Measurements from ENCODE around the gene NAV2.
"Not testable (repeated sequence)": the region's sequence is repeated elsewhere in the genome, so short reads cannot be mapped to it uniquely, and the experiment has no call there.

Gene NAV2

DNA sequence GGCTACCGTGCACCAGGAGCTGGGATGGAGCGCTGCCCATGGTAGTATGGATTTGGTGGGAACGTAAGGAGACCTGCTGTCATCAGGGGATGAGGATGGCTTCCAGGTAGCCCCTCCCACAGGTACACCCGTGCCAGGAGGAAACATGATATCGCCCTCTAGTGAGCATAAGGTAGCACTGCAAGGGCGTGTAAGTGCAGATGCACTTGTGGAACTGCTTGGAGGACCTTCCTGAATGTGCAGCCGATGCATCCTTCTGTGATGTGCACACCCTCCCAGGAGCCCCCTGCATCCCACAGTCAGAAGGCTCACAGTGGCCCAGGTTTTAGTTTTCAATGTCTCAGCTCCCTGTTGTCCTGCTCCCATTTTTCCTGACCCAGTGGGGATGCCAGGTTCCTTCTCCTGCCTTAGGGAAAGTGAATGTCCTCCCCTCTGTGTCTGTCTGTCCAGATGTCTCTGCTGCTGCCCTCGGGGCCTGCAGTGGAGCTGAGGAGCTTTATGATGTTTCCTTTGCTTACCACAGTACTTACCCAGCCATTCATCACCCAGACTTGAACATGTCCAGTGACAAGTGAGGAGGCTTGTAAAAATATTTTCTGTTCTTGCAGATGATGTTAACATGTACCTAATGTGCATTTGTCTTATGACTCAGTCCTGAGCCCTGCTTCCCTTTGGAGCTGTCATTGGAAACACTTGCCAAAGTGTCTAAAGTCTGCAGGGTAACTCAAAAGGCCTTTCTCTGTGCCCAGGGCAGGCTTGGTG is 398.5 kb downstream of the NAV2 start:
- peak; percentile 71 for DNase-seq (ENCODE audit: low read depth, low spot score)

DNA sequence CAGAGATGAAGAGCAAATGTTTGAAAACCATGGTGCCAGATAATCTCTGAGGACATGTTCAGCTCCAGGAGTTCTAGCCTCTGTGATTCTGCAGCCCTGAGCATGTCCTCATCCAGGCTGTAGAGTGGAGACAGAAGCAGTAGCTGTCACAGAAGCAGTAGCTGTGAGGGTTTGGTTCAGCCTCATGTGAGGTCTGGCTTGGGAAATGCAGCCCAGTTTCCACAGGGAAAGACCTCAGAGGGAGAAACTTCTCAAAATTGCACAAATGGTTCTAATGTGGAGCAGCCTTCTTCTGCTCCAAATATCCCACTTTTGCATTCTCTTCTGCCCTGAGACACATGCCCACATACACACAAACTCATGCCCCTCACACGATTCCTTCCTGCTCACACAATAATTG is 399.2 kb downstream of the NAV2 start:
- DNase-seq (ENCODE audit: low read depth, low spot score): no peak

DNA sequence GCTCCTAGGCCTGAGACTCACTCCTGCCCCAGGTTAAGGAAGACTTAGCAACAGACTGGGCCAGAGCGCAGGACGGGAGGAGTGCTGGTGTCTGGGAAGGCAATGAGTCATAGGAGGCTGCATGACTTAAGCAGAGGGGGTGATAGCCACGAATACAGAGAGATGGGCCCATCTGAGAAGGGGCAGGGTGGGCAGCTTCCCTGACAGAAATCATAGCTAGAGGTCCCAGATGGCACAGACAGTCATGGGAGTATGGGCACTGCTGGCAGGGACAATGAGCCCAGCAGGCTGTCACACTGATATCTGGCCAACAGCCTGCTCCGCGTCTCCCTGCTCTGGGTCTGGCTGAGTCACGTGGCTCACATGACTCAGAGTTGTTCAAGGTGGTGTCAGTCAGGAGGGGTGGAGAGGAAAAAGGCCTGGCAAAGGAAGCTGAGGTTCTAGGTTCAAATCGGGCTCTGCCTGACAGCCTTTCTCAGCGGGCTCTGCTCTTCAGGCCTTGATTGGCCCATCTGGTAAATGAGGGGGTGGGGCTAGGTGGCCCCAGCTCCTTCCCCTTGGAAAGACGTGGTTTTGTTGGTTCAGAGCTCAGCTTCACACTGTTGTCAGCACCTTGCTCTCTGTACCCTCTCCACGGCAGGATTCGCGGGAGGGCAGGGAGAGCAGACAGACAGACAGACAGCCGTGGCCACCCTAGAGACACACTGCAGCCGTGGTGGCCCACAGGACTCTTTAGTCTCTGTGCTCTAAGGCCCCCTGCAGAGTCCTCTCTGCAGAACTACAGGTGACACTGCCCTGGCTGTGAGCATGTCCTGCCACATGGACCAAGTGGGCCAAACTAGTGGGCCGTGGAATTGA is 399.9 kb downstream of the NAV2 start:
- peak; percentile 95 for DNase-seq (ENCODE audit: low read depth, low spot score)

DNA sequence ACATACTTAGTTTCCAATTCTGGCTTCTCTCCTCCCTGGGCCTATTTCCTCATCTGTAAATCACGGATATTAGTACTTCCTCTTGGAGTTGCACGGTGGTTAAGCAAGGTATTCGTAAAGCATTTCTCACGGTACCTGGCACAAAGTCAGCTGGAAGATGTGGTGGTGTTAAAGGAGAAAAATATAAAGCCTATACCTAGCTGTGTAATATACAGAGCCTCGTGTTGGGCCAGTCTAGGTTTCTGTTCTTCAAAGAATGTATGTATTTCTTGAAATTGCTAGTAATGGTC is 400.5 kb downstream of the NAV2 start:
- peak; percentile 37 for DNase-seq (ENCODE audit: low read depth, low spot score)

DNA sequence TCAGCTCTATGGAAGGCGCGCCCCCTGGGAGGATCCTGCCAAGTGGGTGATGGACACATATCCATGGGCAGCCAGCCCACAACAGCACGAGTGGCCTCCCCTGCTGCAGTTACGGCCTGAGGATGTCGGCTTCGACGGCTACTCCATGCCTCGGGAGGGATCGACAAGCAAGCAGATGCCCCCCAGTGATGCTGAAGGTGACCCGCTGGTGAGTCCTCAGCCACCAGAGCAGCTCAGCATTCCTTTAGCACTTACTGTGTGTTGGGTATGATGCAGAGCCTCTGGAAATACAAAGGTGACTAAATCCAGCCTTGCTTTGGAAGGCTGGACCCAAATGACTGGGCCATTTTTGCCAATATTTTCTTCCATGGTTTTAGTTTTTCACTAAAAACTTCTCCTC is 402.0 kb downstream of the NAV2 start:
- DNase-seq (ENCODE audit: low read depth, low spot score): no peak

DNA sequence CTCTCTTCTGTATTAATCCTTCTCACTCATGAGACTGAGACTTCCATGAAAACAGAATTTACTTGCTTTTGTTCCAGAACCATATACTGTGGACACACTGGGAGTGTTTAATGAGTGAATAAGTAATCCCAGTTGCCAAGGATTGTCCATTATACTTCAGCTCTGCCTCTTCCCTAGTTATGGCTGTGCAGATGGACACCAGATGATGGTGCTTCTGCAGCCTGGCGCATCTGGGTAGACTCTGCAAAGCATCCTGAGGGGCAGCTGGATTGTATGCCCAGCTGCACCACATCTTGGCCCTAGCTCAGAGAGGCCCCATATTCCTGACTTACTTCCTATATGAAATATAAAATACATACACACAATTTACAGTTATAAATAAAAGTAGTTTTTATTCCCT is 404.2 kb downstream of the NAV2 start:
- DNase-seq (ENCODE audit: low read depth, low spot score): no peak

DNA sequence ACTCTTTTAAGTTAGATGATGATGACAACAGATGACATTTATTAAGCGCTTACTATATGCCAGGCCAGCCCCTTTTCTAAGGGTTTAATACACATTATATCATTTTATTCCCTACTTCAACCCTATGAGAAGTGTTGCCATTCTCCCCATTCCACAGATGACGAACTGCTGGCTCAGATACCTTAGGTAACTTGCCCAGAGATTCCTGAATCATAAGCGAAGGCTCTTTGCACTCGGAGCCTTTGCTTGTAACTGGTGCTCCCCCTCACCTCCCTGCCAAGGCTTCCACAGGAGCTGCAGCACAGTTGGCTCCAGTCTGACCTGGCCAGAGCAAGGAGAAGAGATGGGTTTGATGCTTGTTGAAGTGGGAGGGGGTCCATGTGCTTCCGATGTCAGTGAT is 404.7 kb downstream of the NAV2 start:
- DNase-seq (ENCODE audit: low read depth, low spot score): peak; percentile 23

DNA sequence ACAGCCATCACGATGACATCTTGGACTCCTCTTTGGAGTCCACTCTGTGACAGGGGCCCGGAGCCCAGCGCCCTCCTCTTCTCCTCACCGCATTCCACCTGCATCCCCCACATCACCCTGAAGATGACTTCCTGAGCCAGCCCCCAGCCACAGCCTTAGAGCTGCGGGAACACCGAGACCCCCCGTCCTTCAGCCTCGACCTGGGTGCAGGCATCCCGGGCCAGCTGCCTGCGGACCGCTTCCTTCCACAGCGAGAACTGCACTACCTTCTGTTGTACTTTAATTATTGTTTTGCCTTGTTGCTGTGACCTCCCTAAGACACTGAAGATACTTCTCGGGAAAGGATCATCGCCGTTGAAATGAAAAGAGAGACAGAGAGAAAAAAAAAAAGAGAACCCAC is 405.6 kb downstream of the NAV2 start:
- no peak for DNase-seq (ENCODE audit: low read depth, low spot score)

DNA sequence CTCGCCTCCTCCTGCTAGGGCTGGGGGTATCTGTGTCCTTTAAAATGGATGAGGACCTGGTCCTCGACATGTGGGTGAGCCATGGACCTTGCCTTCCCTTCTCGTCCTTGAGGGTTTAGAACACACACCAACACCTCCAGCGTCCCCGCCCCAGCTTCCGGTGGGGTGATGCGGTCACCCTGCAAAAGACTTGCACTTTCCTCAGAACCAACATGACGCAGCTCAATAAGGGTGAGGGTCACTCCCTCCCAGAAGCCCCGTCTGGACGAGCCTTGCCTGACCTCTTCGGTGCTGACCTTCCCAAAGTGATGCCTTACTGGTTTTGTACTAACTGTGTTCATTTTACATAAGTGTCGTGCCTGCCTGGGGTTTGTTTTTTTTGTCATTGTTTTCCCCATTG is 406.7 kb downstream of the NAV2 start:
- no peak for DNase-seq (ENCODE audit: low read depth, low spot score)

DNA sequence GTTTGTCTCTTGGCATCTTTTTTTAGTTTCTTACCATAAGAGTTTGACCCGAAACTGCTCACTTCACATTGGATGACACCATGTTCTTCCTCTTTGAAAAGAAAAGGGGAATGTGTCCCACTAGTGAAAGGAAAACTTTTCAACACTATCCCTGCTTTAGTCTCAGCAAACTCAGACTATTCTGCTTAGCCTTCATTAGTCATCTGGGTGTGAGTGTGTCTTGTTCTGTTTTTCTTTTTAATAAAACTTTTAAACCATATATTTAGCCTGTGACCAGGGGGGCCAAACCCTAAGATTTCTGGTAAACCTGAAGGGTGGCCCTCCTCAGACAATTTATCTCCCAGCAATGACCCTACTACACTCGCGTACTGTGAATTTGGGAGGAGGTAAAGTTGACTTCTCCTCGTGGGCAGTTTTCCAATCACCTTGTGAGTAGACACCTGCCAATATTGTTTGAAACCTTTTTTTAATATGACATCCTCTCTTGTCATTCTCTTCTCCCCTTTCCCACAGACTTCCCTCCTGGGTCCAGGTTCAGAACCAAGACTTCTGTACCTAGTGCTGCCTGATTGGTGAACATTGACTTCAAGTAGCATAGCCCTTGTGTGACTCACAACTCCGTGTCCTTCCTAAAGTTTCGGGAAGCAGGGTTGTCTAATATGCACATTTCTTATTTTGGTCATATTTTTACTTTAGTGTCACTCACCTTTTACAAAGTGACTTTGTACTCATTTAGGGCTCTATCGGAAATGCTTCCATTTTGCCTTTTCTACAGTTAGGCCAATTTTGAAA is 407.7 kb downstream of the NAV2 start:
- no peak for DNase-seq (ENCODE audit: low read depth, low spot score)

DNA sequence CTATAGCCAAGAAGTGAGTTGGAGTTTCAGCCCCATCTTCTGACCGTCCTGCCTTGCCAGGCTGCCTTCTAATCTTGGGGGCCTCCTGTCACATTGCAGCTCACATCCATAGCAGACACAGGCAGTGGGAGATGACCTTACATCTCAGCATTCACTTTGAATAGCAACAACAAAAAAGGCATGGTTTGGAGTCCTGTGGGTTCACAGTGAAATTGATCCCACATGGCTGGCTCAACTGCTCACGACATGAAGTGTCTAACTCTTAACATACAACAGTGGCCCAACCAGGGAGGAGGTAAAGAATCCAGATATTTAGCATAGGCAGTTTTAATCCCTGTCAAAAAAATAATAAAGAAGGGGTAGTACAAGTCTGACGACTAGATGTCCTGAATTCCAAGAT is 409.5 kb downstream of the NAV2 start:
- DNase-seq (ENCODE audit: low read depth, low spot score): no peak

DNA sequence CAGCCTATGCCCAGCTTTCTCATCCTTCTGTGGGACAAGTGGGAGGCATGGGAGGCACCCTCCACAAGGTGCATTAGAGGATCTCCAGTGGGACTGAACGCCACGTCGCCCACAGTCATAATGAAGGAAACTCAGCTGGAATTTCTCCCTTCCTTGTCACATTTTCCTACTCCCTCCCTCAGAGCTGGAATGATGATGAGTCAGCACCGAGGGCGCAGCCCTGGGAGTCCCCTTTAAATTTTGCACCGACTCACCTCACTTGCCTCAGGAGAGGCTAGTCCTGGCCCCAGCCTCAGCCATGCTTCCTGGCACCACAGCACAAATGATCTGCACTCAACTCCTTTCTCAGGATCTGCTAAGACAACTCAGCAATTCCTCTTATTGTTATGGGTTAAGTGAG is 413.3 kb downstream of the NAV2 start:
- peak; percentile 80 for DNase-seq (ENCODE audit: low read depth, low spot score)

DNA sequence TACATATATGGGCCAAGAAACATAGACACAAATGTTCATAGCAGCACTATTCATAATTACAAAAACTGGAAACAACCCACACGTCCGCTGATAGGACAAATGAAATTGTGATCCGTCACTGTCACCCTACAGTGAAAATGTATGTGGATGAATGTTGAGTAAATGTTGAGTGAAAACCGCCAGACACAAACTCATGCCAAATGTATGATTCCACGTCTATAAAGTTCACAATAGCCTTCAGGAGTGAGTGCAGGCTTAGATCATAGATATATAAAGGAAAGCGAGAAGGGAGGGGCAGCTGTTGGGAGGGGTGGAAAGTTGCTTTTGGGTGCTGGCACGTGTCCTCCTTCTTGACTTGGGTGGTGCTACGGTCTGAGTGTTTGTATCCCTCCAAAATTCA is 414.1 kb downstream of the NAV2 start:
- no peak for DNase-seq (ENCODE audit: low read depth, low spot score)

DNA sequence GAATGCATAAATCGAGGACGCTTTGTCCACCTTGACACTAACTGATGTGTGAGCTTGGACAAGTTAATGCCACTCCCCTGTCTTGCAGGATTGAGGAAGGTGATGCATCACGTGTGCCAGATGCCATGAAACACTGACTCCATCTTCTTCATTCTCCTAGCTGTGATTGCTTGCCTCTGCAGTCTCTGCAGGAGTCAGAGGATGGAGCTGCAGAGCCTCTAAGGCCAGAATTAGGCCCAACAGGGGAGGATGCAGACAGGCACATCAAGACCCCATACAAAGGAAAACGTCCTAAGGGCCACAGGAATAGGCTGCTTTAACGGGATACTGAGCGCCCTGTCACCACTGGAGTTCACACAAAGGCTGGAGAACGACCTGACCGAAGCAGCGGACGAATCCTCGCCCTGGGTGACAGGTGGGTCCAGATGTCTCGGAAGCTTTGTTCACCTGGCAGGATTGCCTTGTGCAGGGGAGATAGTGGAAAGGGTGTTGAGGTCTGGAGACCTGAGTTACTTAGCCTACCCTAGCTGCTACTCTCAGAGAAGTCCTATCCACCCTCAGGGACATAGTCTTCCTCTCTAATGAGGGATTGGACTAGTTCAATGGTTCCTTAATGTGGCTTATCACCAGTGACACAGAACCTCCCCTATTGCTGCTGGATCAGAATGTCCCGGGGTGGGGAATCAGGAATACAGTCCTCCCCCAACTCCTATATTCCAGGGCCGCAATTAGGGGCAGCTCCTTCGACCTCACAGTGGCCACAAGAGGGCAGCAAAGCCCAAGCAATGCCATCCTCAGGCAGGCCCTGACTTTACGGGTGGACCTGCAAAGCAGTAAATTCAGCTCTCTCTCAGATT is 415.3 kb downstream of the NAV2 start:
- DNase-seq (ENCODE audit: low read depth, low spot score): peak; percentile 85

DNA sequence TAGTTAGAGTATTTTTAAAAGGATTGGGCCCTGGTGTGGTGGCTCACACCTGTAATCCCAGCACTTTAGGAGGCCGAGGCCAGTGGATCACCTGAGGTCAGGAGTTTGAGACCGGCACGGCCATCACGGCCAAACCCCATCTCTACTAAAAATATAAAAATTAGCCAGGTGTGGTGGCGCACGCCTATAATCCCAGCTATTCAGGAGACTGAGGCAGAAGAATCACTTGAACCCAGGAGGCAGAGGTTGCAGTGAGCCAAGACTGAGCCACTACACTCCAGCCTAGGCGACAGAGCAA is 415.8 kb downstream of the NAV2 start:
- DNase-seq (ENCODE audit: low read depth, low spot score): not testable (repeated sequence)

DNA sequence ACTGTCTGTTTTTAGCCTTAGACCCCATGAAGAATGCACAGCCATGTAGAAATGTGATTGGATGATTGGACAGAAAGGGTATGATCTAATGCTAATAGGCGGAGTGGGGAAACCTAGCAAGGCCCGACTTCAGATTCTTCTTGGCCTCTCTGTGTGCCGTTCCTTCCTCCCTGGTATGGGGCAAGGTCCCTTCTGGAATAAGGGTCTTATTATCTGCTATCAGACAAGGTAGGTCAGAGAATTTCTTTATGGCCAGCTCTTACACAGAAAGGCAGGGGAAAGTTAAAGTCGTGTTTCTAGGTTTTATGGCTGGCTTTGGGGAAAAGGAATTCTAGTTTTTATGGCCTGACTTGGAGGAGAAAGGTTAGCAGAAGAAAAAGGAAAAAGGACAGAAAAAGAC is 417.0 kb downstream of the NAV2 start:
- no peak for DNase-seq (ENCODE audit: low read depth, low spot score)

DNA sequence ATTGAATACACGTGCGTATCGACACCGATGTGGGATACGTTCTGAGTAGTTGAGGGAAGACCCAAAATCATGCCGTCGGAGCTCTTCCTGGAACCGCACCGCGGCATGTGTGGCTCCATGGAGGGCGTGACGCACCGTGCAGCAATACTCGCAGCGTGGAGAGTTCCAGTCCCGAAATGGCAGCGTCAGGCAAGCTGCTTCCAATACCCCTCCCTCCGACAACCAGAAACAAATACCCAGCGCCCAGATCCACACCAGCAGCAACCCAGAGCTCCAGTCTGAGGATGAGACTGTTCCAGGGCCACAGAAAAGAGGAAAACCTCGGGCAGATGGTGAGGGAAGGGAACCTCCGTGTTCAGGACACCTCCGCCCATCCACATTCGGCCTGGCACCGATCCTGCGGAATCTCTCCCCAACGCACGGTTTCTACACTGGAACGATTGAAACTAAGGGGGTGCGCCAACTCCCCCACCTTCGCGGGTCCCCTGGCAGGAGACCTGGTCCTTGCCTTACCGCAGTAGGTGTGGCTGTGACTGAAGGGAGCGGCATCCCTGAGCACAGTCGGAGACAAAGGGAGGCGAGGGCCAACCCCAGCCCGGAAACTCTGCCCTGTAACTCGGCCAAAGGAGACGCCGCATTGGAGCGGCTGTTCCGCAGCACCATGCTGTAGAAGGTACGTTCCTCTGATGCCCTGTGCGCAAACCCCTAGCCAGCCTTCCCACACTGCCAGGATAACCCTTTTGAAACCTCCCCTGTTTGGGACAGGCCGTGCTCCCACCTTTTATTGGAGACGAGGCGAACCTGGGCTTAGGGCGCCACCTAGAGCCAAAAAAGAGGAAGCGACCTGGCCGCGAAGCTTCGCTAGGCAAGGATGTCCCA is 419.4 kb downstream of the NAV2 start:
- DNase-seq (ENCODE audit: low read depth, low spot score): peak; percentile 88

DNA sequence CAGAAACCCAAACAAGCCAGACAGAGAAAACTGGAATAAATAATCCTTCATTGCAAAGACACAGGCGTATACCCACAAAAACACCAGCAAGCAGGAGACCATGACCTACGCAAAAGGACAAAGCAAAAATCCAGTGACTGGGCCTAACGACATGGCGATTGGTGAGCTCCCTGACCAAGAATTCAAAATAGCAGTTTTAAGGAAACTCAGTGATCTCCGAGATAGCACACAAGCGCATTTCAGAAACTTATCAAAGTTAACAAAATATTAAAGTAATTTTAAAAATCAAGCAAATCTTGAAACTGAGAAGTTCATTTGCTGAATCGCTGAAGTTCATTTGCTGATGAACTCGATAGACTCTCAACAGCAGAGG is 420.0 kb downstream of the NAV2 start:
- no peak for DNase-seq (ENCODE audit: low read depth, low spot score)

DNA sequence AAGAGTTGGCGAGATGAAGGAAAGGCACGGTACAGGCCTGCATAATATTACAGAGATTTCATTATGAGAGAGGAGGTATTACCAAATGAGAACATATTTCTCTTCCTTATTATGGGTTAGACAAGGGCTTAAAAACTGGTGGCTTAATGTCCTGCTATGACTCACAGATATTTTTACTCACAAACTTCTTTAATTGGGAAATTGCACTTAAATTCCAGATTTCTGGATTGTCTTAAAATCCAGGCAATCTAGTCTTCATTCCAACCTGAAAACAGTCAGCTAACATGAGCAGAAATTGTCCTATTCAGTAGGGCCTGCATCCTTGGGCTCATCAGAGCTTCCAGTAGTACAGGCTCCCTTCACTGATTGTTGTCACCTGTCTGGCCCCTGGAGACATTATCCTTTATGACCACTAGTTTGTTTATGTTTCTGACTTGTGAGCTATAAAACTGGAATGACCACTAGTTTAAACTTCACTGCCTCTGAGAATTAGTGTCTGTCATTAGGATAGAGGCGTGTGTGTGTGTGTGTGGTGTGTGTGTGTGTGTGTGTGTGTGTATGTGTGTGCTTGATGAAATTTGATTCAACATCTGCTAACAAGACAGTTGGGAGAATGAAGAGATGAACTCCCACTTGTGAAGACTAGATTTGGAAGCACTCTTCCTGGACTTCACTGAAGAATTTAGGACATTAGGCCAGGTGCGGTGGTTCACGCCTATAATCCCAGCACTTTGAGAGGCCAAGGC is 422.5 kb downstream of the NAV2 start:
- DNase-seq (ENCODE audit: low read depth, low spot score): no peak

DNA sequence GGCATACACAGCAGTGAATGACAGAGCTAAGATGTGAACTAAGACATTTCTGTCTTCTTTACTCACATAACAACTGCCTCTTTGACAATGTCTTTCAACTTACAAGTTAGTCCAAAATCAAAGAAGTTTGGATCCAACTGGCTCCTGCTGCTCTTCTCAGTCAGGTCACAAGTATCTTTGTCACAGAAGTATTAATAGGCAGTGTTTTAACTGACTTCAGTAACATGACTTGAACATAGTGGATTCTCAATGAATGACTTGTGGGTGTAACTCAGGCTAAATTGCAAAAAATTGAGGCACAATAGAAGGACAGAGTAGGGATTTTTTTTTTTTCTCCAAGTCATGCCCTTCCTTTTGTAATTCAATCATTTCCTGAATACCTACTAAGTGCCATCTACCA is 425.0 kb downstream of the NAV2 start:
- DNase-seq (ENCODE audit: low read depth, low spot score): no peak
